GM19455 (cell line): ENCODE measurements around the gene TNFRSF17.
A peak's percentile ranks its signal among the peaks of the same experiment; 100 is the strongest.
"Not testable (repeated sequence)": the region's sequence is repeated elsewhere in the genome, so short reads cannot be mapped to it uniquely, and the experiment has no call there.

Source experiments
- ATAC-seq: cut with Tn5 transposase; IDR thresholded peaks from one replicate; pipeline ENCODE4 v1.9.1; 2021; ENCODE audit not compliant: unreplicated experiment

The TNFRSF17 gene

DNA sequence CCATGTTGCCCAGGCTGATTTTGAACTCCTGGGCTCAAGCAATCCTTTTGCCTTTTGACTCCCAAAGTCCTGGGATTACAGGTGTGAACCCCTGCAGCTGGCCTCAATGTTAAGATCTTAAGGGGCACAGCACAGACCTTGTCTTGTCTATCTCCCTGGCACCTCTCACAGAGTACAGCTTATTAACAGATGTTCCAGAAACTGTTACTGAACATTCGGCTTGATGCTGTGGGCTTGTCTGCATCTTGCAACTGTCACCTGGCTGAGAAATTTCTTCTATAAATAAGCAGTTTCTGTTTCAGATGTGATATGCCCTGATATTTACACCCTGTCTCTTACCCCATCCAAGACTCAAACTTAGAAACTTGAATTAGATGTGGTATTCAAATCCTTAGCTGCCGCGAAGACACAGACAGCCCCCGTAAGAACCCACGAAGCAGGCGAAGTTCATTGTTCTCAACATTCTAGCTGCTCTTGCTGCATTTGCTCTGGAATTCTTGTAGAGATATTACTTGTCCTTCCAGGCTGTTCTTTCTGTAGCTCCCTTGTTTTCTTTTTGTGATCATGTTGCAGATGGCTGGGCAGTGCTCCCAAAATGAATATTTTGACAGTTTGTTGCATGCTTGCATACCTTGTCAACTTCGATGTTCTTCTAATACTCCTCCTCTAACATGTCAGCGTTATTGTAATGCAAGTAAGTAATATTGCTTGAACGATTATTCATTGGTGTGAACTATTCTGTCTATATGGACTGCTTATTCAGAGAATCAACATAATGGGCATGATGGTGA lies at the start of gene TNFRSF17:
TSS of gene TNFRSF17 (plus strand) at position 450 of the 791 bp plus-strand sequence. CDS start at position 565, 115 bp downstream.
- ATAC-seq = peak; percentile 74

DNA sequence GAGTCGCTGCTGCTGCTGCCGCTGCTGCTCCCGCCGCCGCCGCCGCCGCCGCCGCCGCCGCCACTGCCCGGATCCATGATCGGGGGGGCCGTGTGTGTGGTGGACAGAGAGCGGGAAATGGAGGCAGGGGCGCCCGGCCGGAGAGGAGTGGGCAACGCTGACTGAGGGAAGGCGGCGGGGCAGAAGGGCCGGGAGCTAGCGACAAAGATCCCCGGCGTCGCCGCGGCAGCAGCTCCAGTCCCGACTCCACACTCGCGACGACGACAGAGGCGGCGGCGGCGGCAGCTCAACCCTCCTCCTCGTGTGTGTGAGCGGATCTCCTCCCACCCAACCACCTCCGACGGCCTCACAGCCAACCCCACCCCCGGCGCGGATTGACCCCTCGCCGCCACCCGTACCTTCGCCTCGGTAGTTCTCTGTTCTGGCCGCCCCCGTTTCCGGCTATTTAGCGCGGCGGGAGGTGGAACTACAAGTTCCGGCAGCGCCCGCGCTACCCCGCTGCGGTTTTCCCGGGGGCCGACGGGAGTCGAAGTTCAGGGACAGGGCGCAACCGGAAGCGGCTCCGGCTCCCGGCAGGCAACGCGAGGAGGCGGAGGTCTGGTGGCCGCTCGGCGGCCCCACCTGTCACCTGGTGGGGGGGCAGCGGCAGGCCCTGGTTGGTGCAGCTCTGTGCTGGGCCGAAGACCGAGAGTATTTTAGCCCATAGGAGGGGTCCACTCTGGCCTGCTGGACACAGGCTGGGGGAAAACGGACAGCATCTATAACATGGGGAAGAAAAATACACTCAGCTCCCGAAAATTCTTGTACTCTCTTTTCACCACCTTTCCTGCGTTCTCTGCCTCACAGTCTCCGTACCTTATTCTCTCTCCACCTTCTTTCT lies 49.1 kb upstream of the TNFRSF17 start, which contains the start of gene GSPT1:
TSS of gene GSPT1 (minus strand) at position 313 of the 880 bp plus-strand sequence. CDS start at position 77, 236 bp downstream.
- peak; percentile 77 for ATAC-seq

DNA sequence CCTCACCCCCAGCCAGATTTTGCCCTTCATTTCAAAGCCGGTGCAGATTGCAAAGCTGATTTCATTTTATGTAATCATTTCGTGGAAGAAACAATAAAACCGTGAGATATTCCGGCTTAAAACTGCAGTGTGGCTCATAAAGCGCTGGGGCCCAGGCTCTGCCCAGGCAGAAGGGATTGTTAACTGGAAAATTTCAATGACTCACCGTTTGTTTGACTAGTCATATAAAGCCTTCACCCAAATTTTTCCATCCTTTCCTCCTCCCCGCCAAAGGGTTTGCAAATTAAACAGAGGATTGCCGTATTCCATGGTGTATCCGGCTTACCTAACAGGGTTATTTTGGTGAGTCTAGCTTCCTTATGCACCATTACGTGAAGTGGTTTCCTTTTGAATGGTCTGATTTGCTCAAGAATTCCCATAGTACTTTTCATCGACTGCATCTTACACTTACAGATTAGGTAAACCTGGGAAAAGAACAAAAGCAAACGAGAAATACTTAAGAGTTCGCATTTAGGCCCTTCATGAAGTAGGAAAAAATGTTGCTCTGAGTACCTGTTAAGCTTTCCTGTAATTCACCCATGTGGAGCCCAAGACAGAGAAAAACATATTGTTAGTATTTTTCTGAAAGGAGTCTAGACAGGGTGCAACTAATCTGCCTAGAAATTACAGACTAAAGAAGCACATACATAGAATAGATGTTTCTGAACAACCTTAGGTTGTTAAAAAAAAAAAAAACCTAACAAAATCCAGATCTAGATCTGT lies 48.3 kb upstream of the TNFRSF17 start:
- no peak for ATAC-seq

DNA sequence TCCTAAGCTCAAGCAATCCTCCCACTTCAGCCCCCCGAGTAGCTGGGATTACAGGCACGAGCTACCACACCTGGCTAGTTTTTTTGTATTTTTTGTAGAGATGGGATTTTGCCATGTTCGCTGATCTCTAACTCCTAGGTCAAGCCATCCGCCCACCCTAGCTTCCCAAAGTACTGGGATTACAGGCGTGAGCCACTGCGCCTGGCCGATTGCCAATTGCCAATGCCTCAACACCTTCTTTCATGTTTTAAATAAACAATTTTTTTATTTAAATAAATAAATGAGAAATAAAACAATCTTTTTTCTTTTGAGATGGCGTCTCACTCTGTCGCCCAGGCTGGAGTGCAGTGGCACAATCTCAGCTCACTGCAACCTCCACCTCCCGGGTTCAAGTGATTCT lies 41.0 kb upstream of the TNFRSF17 start:
- ATAC-seq = not testable (repeated sequence)

DNA sequence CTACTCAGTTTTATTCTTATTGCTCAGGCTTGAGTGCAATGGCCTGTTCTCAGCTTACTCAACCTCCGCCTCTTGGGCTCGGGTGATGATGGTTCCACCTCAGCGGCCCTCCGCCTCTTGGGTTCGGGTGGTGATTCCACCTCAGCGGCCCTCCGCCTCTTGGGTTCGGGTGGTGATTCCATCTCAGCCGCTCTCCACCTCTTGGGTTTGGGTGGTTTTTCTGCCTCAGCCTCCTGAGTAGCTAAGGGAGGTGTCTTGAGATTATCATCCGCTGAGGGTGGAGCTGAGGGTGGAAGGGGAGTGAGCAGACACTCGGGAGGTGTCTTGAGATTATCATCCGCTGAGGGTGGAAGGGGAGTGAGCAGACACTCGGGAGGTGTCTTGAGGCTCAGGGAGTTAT lies 37.7 kb upstream of the TNFRSF17 start:
- not testable (repeated sequence) for ATAC-seq

DNA sequence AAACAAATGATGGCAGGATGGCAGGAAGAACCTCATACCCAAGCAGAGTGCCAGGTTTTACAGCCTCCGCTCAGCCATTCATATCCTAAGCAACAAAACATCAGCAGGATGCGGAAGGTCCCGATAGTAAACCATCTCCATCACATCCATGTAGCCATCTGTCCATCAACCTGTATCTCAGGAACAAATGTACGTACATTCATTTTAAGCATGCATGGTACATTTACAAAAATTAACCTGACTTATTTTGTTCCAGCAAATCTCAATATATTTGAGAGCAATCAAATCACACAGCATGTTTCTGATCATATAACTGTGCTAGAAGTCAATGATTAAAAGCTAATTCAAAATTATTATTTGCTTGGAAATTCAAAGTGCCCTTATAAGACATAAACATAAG lies 23.1 kb upstream of the TNFRSF17 start, which contains the start of gene NPIPB2:
TSS of gene NPIPB2 (minus strand) at position 101 of the 400 bp plus-strand sequence. CDS start at position 101, 0 bp downstream.
- not testable (repeated sequence) for ATAC-seq

DNA sequence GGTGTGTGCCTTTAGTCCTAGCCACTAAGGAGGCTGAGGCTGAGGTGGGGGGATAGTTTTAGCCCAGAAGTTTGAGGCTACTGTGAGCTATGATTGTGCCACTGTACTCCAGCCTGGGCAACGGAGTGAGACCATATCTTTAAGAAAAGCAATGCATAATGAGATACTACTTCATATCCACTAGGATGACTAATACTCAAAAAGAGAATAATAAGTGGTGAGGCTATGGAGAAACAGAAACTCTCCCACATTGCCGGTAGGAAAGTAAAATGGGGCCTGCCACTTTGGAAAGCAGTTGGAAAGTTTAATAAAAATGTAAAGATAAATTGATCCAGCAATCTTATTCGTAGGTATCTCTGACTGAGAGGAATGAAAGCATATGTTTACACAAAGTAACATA lies 18.6 kb upstream of the TNFRSF17 start:
- no peak for ATAC-seq

DNA sequence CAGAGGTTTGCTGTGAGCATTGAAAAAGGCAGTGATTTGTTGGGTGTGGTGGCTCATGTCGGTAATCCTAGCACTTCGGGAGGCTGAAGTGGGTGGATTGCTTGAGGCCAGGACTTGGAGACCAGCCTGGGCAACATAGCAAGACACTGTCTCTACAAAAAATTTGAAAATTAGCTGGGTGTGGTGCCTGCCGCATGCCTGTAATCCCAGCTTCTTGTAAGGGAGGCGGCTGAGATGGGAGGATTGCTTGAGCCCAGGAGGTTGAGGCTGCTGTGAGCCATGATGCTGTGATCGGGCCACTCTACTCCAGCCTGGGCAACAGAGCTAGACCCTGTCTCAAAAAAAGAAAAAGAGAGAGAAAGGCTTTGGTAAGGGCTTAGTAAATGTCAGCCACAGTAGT lies 16.2 kb upstream of the TNFRSF17 start:
- no peak for ATAC-seq

DNA sequence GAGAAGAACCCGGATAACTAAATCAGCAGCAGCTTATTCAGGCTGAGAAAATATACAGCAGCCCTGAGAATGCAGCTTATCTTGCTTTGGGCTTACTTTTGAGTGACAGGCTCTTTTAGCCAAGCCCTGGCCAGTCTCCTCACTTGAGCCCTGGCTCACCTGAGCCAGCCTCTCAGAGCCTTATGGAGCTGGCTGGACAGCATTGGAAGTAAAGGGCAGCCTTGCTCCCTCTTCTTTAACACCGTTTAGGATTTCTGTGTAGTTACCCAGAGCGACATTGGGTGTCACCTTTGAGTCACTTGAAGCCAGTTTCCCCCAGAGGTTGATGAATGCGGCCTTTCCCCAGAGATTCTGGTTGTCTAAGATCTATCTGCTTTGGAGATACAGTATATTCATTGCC lies 15.5 kb upstream of the TNFRSF17 start:
- ATAC-seq = no peak

DNA sequence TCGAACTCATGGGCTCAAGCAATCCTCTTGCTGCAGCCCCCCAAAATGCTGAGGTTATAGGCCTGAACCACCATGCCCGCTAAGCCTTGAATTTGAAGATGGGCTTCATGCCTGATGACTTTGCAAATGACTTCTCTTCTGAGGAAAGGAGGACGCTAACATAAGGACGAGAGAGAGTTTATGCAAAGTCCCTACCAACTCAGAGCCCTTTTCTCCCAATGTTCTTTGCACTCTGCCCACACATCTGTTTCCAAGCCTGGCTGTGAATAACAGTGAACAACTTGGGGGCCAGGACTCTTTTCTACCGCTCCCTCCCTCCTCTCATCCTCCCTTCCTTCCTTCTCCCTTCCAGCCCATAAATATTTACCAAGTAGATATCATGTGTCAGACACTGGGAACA lies 14.6 kb upstream of the TNFRSF17 start:
- no peak for ATAC-seq

DNA sequence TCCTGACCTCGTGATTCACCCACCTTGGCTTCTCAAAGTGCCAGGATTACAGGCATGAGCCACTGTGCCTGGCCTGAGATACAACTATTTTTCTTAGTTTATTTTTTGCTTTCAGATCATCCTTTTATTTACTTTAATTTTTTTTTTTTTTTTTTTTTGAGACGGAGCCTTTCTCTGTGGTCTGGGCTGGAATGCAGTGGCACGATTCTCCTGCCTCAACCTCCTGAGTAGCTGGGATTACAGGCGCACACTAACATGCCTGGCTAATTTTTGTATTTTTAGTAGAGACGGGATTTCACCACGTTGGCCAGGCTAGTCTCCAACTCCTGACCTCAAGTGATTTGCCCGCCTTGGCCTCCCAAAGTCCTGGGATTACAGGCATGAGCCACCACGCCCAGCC lies 11.4 kb upstream of the TNFRSF17 start:
- ATAC-seq = not testable (repeated sequence)

DNA sequence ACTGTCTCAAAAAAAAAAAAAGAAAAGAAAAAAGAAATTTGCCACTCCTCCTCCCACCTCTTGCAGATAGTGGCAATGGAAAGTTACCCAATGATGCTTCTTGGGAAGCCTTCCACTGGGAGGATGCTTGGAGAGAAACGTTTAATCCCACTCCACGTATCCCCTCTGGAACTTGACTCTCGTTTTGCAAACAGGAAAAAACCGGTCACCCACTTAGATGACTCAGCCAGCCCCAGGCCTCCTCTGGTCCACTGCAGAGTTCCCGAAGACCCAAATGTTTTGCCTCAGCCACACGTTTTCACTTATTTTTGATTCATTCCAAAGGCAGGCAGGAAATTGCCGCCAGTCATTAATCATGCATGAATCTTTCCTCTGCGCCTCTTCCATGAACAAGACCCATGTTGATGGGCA lies 9.3 kb upstream of the TNFRSF17 start:
- ATAC-seq = no peak

DNA sequence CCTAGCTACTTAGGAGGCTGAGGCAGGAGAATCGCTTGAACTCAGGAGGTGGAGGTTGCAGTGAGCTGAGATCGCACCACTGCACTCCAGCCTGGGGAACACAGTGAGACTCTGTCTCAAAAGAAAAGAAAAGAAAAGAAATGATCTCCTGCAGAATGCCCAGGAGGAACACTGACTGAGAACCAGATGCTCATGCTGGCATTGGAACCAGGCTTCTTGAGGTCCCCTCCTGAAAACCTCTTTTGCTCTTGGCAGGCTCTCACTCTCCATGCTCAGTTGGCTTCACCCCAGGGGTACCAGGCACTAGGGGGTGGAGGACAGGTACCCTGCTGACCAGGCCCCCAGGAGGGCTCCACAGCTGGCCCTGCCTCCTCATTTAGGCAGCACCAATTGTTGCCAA lies 8.5 kb upstream of the TNFRSF17 start:
- ATAC-seq = no peak

DNA sequence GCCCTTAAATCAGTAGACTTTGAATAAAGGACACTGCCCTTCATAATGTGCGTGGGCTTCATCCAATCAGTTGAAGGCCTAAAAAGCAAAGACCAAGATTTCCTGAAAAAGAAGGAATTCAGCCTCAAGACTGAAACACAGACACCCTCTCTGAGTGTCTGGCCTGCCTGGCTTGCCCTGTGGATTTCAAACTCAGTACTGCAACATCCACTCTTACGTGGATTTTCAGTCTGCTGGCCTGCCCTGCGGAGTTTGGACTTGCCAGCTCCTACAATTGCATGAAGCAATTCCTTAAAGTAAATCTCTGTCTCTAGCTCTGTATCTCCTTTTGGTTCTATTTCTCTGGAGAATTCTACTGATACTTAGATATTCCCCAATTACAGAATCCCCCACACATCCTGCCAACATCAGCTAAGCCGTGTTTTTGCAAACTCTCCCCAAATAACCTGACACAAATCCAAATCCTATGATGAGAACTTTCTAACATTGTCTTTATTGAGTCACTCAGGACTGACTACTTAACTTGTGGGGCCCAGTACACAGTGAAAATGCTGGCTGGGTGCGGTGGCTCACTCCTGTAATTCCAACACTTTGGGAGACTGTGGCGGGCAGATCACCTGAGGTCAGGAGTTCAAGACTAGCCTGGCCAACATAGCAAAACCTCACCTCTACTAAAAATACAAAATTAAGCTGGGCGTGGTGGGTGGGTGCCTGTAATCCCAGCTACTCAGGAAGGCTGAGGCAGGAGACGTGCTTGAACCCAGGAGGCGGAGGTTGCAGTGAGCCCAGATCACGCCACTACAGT lies 7.2 kb upstream of the TNFRSF17 start:
- no peak for ATAC-seq

DNA sequence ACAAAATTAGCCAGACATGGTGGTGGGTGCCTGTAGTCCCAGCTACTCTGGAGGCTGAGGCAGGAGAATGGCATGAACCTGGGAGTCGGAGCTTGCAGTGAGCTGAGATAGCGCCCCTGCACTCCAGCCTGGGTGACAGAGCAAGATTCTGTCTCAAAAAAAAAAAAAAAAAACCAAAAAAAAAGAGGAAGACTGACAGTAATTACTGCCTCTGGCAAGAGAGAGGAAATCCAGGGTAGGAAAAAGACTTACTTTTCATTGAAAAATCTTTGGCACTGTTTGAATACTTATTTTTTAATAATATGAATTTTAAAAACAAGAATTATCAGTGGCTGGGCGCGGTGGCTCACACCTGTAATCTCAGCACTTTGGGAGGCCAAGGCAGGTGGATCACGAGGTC lies 2.6 kb upstream of the TNFRSF17 start:
- ATAC-seq = not testable (repeated sequence)

DNA sequence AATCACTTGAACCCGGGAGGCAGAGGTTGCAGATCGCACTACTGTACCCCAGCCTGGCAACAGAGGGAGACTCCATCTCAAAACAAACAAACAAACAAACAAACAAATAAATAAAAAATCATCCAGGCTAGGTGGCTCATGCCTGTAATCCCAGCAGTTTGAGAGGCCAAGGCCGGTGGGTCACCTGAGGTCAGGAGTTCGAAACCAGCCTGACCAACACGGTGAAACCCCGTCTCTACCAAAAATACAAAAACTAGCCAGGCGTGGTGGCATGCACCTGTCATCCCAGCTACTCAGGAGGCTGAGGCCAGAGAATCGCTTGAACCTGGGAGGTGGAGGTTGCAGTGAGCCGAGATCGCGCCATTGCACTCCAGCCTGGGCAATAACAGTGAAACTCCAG lies 2.0 kb upstream of the TNFRSF17 start:
- ATAC-seq = not testable (repeated sequence)

DNA sequence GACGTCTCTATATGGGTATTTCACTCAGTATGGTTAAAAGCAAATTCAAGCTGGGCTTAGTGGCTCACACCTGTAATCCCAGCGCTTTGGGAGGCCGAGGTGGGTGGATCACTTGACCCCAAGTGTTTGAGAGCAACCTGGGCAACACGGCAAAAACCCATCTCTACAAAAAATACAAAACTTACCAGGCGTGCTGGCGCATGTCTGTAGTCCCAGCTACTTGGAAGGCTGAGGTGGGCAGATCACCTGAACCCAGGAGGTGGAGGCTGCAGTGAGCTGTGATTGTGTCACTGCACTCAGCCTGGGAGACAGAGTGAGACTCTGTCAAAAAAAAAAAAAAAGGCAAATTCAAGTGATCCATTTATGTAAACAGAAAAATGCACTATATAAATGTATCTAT lies 1.3 kb upstream of the TNFRSF17 start:
- no peak for ATAC-seq

DNA sequence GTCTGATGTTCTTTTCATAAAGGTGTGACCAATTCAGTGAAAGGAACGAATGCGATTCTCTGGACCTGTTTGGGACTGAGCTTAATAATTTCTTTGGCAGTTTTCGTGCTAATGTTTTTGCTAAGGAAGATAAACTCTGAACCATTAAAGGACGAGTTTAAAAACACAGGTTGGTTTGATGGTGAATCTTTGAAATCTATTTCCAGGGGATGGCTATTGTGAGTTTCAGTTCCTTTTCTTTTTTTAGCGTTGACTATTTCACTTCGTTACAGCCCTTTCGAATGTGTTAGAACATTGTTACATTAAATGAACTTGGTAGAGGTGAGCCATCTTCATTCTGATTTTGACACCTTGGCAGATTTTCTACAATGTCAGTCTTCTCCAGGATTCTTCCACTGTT lies 1.2 kb downstream of the TNFRSF17 start:
- ATAC-seq = no peak

DNA sequence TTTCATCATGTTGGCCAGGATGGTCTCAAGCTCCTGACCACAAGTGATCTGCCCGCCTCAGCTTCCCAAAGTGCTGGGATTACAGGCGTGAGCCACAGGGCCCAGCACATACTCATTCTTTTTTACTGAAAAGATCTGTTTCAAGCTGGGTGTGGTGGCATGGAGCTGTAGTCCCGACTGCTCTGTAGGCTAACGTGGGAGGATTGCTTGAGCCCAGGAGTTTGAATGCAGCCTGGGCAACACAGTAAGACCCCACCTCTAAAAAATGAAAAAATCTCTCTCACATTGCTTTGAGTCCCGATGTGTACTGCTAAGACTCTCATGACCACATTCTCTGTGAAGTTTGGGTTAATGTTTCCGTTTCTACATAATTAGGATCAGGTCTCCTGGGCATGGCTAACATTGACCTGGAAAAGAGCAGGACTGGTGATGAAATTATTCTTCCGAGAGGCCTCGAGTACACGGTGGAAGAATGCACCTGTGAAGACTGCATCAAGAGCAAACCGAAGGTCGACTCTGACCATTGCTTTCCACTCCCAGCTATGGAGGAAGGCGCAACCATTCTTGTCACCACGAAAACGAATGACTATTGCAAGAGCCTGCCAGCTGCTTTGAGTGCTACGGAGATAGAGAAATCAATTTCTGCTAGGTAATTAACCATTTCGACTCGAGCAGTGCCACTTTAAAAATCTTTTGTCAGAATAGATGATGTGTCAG lies 2.3 kb downstream of the TNFRSF17 start:
- no peak for ATAC-seq

DNA sequence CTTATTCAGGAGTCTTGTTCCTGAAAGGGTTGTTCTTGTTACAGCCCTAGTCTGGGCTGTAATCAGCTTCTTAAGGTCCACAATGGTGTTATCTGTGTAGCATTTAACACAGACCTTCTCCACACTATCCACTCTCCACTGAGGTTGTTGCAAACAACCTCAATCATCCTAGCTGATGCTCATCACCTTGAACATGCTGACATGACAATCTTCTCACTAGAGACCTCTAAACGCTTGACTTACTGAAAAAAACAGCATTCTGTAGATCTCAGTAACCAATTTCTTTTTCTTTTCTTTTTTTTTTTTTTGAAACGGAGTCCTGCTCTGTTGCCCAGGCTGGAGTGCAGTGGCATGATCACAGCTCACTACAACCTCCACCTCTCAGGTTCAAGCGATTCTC lies 3.6 kb downstream of the TNFRSF17 start:
- no peak for ATAC-seq
